HTERT RPE-1 (cell line): ENCODE measurements around the gene CPM.

Source experiments
- in situ Hi-C: fragments of 300-500 bp; cut with MboI; formaldehyde crosslinking; loops from 4 replicates; pipeline ENCODE4 v1.14.3; 2020; ENCODE audit warnings: low sequenced_read_pairs

Gene CPM

GRCh38 chr12:68957273-68957672 lies 24.3 kb upstream of the CPM start:
- in situ Hi-C loops: no loop called here

GRCh38 chr12:68956466-68956865 lies 23.5 kb upstream of the CPM start:
- in situ Hi-C loops: no loop called here

GRCh38 chr12:68954811-68955210 lies 21.8 kb upstream of the CPM start:
- in situ Hi-C loops: no loop called here

GRCh38 chr12:68953536-68953935 lies 20.6 kb upstream of the CPM start:
- in situ Hi-C loops: no loop called here

DNA sequence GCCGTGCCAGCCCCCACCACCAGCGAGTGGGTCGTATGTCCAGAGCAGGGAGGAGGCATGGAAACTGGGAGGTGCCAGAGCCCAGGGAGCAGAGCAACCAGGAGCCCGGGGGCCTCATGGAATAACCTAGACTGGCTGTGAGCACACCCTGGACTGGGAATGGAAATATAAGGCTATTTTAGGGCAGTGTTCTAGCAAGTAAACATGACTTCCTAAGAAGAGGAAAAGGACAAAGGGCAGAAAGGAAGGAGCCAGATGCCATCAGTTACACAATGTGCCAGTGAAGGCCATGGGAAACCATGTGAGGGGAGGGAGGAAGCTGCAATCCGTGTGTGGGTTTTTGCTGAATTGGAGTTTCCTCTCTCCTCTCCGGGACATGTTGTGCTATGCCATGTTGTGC lies 18.7 kb upstream of the CPM start:
- in situ Hi-C loops: no loop called here

DNA sequence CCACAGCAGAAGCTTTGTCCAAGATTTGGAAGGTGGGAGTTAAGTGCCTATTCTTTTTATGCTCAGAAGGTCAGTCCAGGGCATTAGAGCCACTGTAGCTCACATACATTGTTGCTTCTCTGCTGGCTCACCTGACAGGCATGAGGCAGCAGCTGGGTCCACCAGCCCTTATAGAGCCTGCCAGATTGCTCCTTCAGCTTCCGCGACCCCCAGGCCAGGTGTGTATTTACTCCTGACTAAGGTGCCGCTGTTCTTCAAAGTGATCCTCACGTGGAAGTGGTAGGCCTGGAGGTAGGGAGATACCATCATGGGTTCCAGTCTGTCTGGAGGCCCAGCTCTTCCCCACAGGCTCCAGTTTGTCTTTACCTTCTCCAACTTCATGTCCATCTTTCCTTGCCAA lies 17.5 kb upstream of the CPM start:
- in situ Hi-C loops: no loop called here

- in situ Hi-C loops: no loop called here
Measured at GRCh38 chr12:68945255-68945654, 12.3 kb upstream of the CPM start.

DNA sequence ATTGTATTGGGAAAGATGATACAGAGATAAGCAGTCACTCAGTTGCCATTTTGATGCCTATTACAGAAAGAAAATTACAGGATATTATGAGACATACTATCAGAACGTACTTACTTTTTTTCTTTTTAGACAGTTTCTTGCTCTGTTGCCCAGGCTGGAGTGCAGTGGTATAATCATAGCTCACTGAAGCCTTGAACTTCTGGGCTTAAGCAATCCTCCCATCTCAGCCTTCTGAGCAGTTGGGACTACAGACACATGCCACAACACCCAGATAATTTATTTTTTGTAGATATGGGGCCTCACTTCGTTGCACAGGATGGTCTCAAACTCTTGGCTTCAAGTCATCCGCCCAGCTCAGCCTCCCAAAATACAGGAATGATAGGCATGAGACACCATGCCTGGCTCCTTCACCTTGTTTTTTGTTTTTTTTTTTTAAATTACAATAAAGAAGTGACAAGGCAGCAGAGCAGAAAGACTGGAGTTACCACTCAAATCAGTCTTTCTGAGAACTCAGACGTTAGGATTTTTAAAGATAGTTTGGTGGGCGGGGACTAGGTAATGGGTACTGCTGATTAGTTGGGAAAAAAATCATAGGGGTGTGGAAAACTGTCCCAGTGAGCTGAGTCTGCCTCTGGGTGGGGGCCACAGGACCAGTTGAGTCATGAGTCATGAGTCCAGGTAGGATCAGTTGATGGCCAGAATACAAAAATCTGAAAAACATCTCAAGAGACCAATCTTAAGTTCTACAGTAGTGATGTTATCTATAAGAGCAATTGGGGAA lies 11.5 kb upstream of the CPM start:
- in situ Hi-C loops: no loop called here

- in situ Hi-C loops: no loop called here
Measured at GRCh38 chr12:68943848-68944247, 10.9 kb upstream of the CPM start.

DNA sequence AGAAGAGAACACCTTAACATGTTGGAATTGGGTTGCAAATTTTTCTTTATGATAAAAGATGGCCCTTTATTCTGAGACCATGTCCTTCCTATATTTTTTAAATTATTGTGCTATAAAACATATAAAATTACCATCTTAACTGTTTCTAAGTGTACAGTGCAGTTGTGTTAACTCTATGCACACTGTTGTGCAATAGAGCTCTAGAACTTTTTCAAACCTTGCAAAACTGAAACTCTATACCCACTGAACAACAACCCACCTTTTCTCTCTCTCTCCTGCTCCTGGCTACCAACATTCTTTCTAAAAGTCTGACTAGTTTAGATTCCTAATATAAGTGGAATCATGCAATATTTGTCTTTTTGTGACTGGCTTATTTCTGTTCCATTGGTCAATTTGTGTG lies 7.8 kb upstream of the CPM start:
- in situ Hi-C loops: no loop called here

- in situ Hi-C loops: no loop called here
Measured at GRCh38 chr12:68939505-68939904, 6.5 kb upstream of the CPM start.

DNA sequence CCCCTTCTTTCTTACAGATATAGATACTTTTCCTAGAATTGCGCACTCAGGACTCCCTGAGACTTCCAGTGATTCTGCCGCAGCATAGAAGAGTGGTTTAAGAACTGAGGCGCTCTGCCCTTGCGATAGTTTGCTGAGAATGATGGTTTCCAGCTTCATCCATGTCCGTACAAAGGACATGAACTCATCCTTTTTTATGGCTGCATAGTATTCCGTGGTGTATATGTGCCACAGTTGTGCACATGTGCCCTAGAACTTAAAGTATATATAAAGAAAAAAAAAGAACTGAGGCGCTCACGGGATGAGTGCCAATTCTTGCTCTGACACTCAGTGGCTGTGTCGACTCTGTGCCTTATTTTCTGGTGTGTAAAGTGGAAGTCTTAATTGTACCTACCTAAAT lies 1.4 kb upstream of the CPM start:
- in situ Hi-C loops: no loop called here

DNA sequence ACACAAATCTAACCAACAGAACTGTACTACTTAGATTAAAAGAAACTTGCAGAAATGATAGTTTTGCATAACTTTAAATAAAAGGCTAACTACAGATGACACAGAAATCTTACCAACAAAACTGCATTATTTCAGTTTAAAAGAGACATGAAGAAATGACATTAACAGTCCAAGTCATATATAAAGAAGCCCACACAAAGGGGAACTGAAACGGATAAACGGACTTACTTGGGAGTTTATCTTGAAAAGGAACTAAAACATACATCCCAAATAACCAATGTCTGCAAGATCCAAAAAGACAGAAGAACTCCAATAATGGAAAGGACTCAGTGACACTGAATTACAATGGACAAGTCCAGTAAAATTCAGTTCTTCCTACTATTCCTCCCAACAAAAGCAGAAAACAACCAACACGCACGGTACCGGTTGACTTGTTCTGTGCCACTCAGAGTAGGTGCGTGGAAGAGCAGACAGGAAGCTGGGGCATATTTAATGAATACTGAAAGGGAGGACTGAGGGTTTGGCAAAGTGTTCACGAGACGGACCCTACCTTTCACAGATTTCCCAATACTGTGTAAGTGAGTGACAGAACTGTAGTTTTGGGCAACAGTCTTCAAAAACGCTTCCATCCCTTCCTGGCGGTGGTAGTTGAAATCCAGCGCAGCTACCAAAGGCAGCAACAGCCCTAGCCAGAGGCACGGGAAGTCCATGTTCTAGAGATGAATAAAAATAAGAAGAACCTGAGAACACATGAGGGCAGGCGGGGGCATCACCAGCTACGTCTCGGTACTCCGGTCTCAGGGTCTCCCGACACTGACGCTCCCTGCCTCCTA lies 627 bp downstream of the CPM start:
- in situ Hi-C loops: no loop called here

DNA sequence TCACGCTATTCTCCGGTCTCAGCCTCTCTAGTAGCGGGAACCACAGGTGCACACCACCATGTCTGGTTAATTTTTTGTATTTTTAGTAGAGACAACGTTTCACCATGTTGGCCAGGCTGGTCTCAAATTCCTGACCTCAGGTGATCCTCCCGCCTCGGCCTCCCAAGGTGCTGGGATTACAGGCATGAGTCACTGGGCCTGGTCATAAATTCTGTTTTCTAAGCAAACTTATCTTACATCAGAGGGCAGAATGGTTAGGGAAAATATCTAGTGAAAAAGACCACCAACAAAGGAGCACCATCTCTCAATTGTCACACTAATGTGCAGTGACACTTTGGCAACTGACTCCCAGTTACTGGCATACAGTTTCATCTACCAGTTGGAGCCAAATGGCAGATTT lies 2.8 kb downstream of the CPM start:
- in situ Hi-C loops: no loop called here

DNA sequence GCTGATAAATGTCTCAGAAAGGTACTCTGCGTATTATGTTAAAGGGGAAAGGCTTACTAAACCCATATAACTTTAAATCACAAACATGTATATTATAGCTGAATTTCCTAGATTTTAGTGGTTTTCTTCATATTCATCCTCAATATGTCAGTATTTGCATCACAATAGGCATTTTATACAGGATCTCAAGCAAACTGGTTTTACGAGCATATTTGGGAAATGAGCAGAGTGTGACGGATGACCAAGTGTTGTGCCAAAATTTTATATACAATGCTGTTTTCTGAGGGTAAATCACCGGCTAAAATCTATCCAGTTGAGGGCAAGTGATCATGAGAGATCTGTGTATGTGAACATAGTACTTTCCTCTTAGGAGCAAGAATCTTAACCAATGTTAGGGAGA lies 8.4 kb downstream of the CPM start:
- in situ Hi-C loops: no loop called here

DNA sequence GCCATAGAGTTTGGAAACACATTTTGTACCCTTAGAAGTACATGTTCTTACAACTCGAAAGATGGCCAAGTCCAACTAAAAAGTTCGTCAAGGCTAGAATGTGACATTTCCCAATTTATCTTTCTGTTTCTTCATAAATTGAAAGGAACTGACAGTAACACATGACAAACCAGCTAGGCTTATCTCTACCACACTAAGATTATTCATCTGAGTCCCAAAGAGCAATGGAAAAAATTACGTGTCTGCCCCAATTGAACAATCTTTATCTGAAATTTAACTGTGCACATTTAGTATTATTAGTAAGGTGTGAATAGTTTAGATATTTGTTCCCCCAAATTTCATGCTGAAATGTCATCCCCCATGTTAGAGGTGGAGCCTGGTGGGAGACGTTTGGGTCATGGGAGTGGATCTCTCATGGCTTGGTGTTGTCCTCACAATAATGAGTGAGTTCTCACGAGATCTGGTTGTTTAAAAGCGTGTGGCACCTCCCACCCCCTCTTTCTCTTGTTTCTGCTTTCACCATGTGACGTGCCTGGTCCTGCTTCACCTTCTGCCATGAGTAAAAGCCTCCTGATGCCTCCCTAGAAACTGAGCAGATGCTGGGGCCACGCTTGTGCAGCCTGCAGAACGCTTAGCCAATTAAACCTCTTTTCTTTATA lies 13.3 kb downstream of the CPM start:
- in situ Hi-C loops: no loop called here

GRCh38 chr12:68918960-68919359 lies 14.0 kb downstream of the CPM start:
- in situ Hi-C loops: no loop called here

GRCh38 chr12:68915055-68915454 lies 17.9 kb downstream of the CPM start:
- in situ Hi-C loops: no loop called here

DNA sequence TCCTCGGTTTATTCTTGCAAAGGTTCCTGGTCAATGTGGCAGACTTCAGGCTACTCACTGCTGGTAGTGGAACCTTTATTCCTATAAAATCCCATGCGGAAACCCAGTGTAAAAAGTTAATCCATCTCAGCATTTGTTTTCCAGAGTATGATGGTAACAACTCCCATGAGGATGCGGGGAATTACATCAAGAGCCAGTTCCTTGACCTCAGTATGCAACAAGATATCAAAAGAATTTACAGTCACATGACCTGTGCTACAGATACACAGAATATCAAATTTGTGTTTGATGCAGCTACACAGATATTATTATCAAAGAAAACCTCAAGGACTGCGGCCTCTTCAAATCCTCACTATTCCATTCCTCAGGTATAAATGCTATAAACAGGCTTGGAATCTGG lies 19.3 kb downstream of the CPM start:
- in situ Hi-C loops: no loop called here

GRCh38 chr12:68912916-68913315 lies 20.1 kb downstream of the CPM start:
- in situ Hi-C loops: no loop called here

GRCh38 chr12:68911197-68911718 lies 21.7 kb downstream of the CPM start:
- in situ Hi-C loops: no loop called here

DNA sequence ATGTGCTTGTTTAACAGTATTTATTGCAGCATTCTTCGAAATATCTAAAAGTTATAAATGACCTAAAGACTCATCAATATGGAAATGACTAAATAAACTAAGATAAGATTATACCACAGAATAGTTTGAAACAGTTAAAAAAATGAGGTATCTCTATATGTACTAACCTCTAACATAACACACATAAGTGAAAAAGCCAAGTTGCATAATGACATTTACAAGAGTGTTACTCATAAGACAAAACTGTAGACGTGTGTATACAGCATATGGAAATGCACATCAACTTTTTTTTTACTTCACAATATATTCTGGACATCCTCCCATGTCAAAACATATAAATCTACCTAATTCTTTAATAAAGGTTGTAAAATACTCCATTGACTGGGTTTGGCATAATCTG lies 22.8 kb downstream of the CPM start:
- in situ Hi-C loops: no loop called here
